Sigmoid colon (tissue), 7 donors: ENCODE measurements around the gene RPGR. TPM values are rescaled to one million over a fixed set of nuclear protein-coding genes. Genes with fewer than 3 reads are reported as not detected.

Experiments
- DNase-seq: peaks from one replicate; pipeline ENCODE4 v3.0.0-alpha.2; 2019
- H3K27ac ChIP-seq, 4 donors: fragments of 200-600 bp; sonication (generic); one replicate each; pipeline ENCODE4 v1.5.1; 2016 to 2019; ENCODE audit warnings: mild to moderate bottlenecking in 1 of 4
- H3K27me3 ChIP-seq, 3 donors: fragments of 200-600 bp; sonication (generic); one replicate each; pipeline ENCODE4 v1.5.1; 2019; ENCODE audit warnings: mild to moderate bottlenecking in 1 of 3
- H3K36me3 ChIP-seq, 4 donors: fragments of 200-600 bp; sonication (generic); one replicate each; pipeline ENCODE4 v1.5.1; 2016 to 2019
- H3K4me1 ChIP-seq, 4 donors: fragments of 200-600 bp; sonication (generic); one replicate each; pipeline ENCODE4 v1.5.1; 2017 to 2019
- H3K4me3 ChIP-seq, 4 donors: fragments of 200-600 bp; sonication (generic); one replicate each; pipeline ENCODE4 v1.5.1; 2017 to 2019; ENCODE audit warnings: mild to moderate bottlenecking in 2 of 4, moderate library complexity in 1 of 4
- H3K9me3 ChIP-seq, 4 donors: fragments of 200-600 bp in 3 of 4; sonication (generic) in 3 of 4; one replicate each; pipeline versions ENCODE4 v1.5.1 to v1.6.1; 2013 to 2019
- CTCF ChIP-seq, 4 experiments: fragments of 450-650 bp in 3 of 4; fragments of 200-600 bp in 1 of 4; IDR thresholded peaks; one replicate each; pipeline ENCODE4 v1.5.1; 2016 to 2019; ENCODE audit warnings: antibody characterized with exemption in 4 of 4, mild to moderate bottlenecking in 3 of 4, moderate library complexity in 2 of 4
- EP300 ChIP-seq, 4 donors: sonication (generic); formaldehyde crosslinking; IDR thresholded peaks; one replicate each; pipeline ENCODE4 v1.6.1; 2017; ENCODE audit warnings: antibody characterized with exemption in 4 of 4
- POLR2A ChIP-seq, 2 donors: fragments of 450-650 bp; IDR thresholded peaks; one replicate each; pipeline ENCODE4 v1.6.1; 2016; ENCODE audit warnings: antibody characterized with exemption in 2 of 2, mild to moderate bottlenecking in 2 of 2, moderate library complexity in 2 of 2
- POLR2AphosphoS5 ChIP-seq, 4 donors: sonication (generic); formaldehyde crosslinking; IDR thresholded peaks; one replicate each; pipeline ENCODE4 v1.6.1; 2017; ENCODE audit warnings: antibody characterized with exemption in 4 of 4
- WGBS, 2 donors: extraction: QIAGEN DNeasy Blood & Tissue Kit; methylation state at CpG; one replicate each; pipeline ENCODE4 v1.1.7; 2013; 5-methylcytosine and 5-hydroxymethylcytosine counted together
- intact Hi-C: fragments of 100-400 bp; cut with DNase I; formaldehyde crosslinking; loops from one replicate; pipeline ENCODE4 v1.15.1; 2023
- polyA plus RNA-seq, 3 donors: library from polyadenylated mRNA; stranded (reverse); fragments of 200-250 nt; gene quantifications; one replicate each; pipeline ENCODE4 v1.2.3, GENCODE V29; 2013
- total RNA-seq, 4 donors: library from RNA; depleted of rRNA; stranded (reverse); fragments of >200 nt; gene quantifications; one replicate each; pipeline ENCODE4 v1.1.0, GENCODE V29; 2016
- donor health status: healthy with polysubstance abuse.
- donor health status: Bipolar disorder and iron deficiency.
- donor health status: healthy.

The RPGR gene
- total and polyA plus RNA-seq, 7 donors: 3.7 to 41.8 (median 9.3) TPM

- TF ChIP-seq EP300 (IDR thresholded peaks at IDR 0.05) (no peak), POLR2AphosphoS5 (IDR thresholded peaks at IDR 0.05) (no peak), CTCF (IDR thresholded peaks at IDR 0.05) (no peak), POLR2A (IDR thresholded peaks at IDR 0.05) (no peak)
- WGBS, 2 donors: 52 to 74% methylated on average over 2 of the region's 2 CpGs
Measured at GRCh38 chrX:38277802-38278201, 49.5 kb downstream of the RPGR start.

GRCh38 chrX:38277136-38277535, 50.2 kb downstream of the RPGR start:
- no peak for DNase-seq
- TF ChIP-seq POLR2A (IDR thresholded peaks at IDR 0.05): no peak
- TF ChIP-seq EP300 (IDR thresholded peaks at IDR 0.05): no peak
- no peak for TF ChIP-seq POLR2AphosphoS5 (IDR thresholded peaks at IDR 0.05)
- TF ChIP-seq CTCF (IDR thresholded peaks at IDR 0.05): no peak
- intact Hi-C loops: no loop called here
- no peak overlapping the region for H3K4me3 ChIP-seq
- WGBS, 2 donors: 4 to 30% methylated on average over 2 of the region's 2 CpGs
- H3K27ac ChIP-seq: no peak overlapping the region
- H3K9me3 ChIP-seq: no peaks in the 10 kb centered on the region
- no peaks in the 10 kb centered on the region for H3K4me1 ChIP-seq
- H3K36me3 ChIP-seq: no peaks in the 10 kb centered on the region
- H3K27me3 ChIP-seq: no peaks in the 10 kb centered on the region

More at GRCh38 chrX:38277802-38278201, 49.5 kb downstream of the RPGR start:
- Histone ChIP-seq H3K27ac (no peak overlapping the region), H3K27me3 (no peaks in the 10 kb centered on the region), H3K9me3 (no peaks in the 10 kb centered on the region), H3K4me1 (no peaks in the 10 kb centered on the region), H3K36me3 (no peaks in the 10 kb centered on the region), H3K4me3 (no peak overlapping the region)
- no peak for DNase-seq
- intact Hi-C loops: no loop called here

GRCh38 chrX:38276089-38276488, 51.2 kb downstream of the RPGR start:
- Histone ChIP-seq H3K27ac (no peak overlapping the region), H3K4me1 (no peaks in the 10 kb centered on the region), H3K4me3 (no peak overlapping the region), H3K36me3 (no peaks in the 10 kb centered on the region), H3K27me3 (no peaks in the 10 kb centered on the region), H3K9me3 (no peaks in the 10 kb centered on the region)
- no peak for TF ChIP-seq POLR2A (IDR thresholded peaks at IDR 0.05)
- TF ChIP-seq CTCF (IDR thresholded peaks at IDR 0.05): no peak
- no peak for TF ChIP-seq EP300 (IDR thresholded peaks at IDR 0.05)
- no peak for TF ChIP-seq POLR2AphosphoS5 (IDR thresholded peaks at IDR 0.05)
- DNase-seq: no peak
- 26 to 81% methylated on average over 2 of the region's 2 CpGs for WGBS, 2 donors
- intact Hi-C loops: no loop called here

- H3K4me1 ChIP-seq: no peaks in the 10 kb centered on the region
- no peak overlapping the region for H3K27ac ChIP-seq
- 42 to 71% methylated on average over 2 of the region's 2 CpGs for WGBS, 2 donors
- no peaks in the 10 kb centered on the region for H3K9me3 ChIP-seq
- intact Hi-C loops: no loop called here
- no peak for DNase-seq
- TF ChIP-seq POLR2AphosphoS5 (IDR thresholded peaks at IDR 0.05): no peak
- TF ChIP-seq CTCF (IDR thresholded peaks at IDR 0.05): no peak
- TF ChIP-seq POLR2A (IDR thresholded peaks at IDR 0.05): no peak
- no peak for TF ChIP-seq EP300 (IDR thresholded peaks at IDR 0.05)
- H3K36me3 ChIP-seq: no peaks in the 10 kb centered on the region
- no peak overlapping the region for H3K4me3 ChIP-seq
- no peaks in the 10 kb centered on the region for H3K27me3 ChIP-seq
Measured at GRCh38 chrX:38275615-38276014, 51.7 kb downstream of the RPGR start.

GRCh38 chrX:38273453-38273852, 53.9 kb downstream of the RPGR start:
- TF ChIP-seq CTCF (IDR thresholded peaks at IDR 0.05) (no peak), POLR2A (IDR thresholded peaks at IDR 0.05) (no peak), EP300 (IDR thresholded peaks at IDR 0.05) (no peak)
- Histone ChIP-seq H3K9me3 (no peaks in the 10 kb centered on the region), H3K27me3 (no peaks in the 10 kb centered on the region), H3K4me3 (no peak overlapping the region), H3K4me1 (no peaks in the 10 kb centered on the region), H3K27ac (no peak overlapping the region), H3K36me3 (no peaks in the 10 kb centered on the region)
- 93 to 95% methylated on average over 1 of the region's 1 CpG for WGBS, 2 donors
- no peak for DNase-seq
- intact Hi-C loops: no loop called here
